ENCODE results near the gene PRKN.

DNA sequence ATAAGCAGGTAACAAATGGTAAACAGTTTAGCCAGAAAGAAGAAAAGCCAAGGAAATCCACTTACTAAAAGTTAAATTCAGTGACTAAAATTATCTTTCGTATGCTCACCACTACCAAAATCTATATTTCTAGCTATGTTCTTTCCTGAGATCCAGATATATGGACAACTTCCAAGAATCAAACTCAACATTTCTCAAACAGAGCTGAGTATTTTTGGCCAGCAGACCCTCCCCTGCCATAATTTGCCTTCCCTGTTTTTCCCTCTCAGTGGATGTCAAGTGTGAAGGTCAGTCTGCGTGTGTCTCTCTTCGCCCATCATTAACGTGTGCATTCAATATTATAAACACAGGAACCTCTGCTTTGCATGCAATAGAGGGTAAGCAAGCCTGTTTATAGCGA, 42.0 kb downstream of the PRKN start:
- TF ChIP-seq, protein P1, sequence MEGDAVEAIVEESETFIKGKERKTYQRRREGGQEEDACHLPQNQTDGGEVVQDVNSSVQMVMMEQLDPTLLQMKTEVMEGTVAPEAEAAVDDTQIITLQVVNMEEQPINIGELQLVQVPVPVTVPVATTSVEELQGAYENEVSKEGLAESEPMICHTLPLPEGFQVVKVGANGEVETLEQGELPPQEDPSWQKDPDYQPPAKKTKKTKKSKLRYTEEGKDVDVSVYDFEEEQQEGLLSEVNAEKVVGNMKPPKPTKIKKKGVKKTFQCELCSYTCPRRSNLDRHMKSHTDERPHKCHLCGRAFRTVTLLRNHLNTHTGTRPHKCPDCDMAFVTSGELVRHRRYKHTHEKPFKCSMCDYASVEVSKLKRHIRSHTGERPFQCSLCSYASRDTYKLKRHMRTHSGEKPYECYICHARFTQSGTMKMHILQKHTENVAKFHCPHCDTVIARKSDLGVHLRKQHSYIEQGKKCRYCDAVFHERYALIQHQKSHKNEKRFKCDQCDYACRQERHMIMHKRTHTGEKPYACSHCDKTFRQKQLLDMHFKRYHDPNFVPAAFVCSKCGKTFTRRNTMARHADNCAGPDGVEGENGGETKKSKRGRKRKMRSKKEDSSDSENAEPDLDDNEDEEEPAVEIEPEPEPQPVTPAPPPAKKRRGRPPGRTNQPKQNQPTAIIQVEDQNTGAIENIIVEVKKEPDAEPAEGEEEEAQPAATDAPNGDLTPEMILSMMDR (conservative IDR thresholded peaks at IDR 0.05; ENCODE audit: low read depth, low read length) = no peak
- TF ChIP-seq EZH2 (IDR thresholded peaks at IDR 0.05; ENCODE audit: borderline replicate concordance, low read depth, low read length, poor library complexity, severe bottlenecking) = no peak

Data from A673 (cell line).